Hepatocyte (in vitro differentiated cells): ENCODE data around the gene ERCC4. TPM values are rescaled to one million over a fixed set of nuclear protein-coding genes. Genes with fewer than 3 reads are reported as not detected.

ENCODE experiments used
- DNase-seq: peaks from one replicate; pipeline ENCODE4 v3.0.0-alpha.2; 2016; ENCODE audit warnings: low spot score
- H2AFZ ChIP-seq: fragments of 200-600 bp; sonication (generic); 2 replicates; pipeline ENCODE4 v1.6.0; 2016; ENCODE audit warnings: antibody characterized with exemption, mild to moderate bottlenecking
- H3K27ac ChIP-seq: fragments of 200-600 bp; sonication (generic); 2 replicates; pipeline ENCODE4 v1.5.1; 2016; ENCODE audit warnings: mild to moderate bottlenecking
- H3K27me3 ChIP-seq: fragments of 200-600 bp; sonication (generic); 2 replicates; pipeline ENCODE4 v1.6.1; 2016
- H3K36me3 ChIP-seq: fragments of 200-600 bp; sonication (generic); replicated peaks from 2 replicates; pipeline ENCODE4 v1.5.1; 2016; ENCODE audit warnings: low read depth; ENCODE audit not compliant: insufficient read depth
- H3K4me1 ChIP-seq: fragments of 200-600 bp; sonication (generic); 2 replicates; pipeline ENCODE4 v1.5.1; 2016; ENCODE audit warnings: mild to moderate bottlenecking, moderate library complexity; ENCODE audit not compliant: insufficient read depth
- H3K4me2 ChIP-seq: fragments of 200-600 bp; sonication (generic); 2 replicates; pipeline ENCODE4 v1.6.0; 2016
- H3K4me3 ChIP-seq: fragments of 200-600 bp; sonication (generic); 2 replicates; pipeline ENCODE4 v1.5.1; 2016; ENCODE audit warnings: mild to moderate bottlenecking
- H3K79me2 ChIP-seq: fragments of 200-600 bp; sonication (generic); 2 replicates; pipeline ENCODE4 v1.6.0; 2017; ENCODE audit warnings: mild to moderate bottlenecking
- H3K9me2 ChIP-seq: fragments of 200-600 bp; sonication (generic); replicated peaks from 2 replicates; pipeline ENCODE4 v1.6.0; 2017; ENCODE audit warnings: mild to moderate bottlenecking; ENCODE audit not compliant: insufficient read depth
- H3K9me3 ChIP-seq: fragments of 200-600 bp; sonication (generic); 2 replicates; pipeline ENCODE4 v1.5.1; 2016; ENCODE audit warnings: low read depth, mild to moderate bottlenecking
- H4K20me1 ChIP-seq: fragments of 200-600 bp; sonication (generic); 2 replicates; pipeline ENCODE4 v1.6.0; 2016; ENCODE audit warnings: mild to moderate bottlenecking; ENCODE audit not compliant: insufficient read depth, poor library complexity, severe bottlenecking
- CTCF ChIP-seq: fragments of 200-600 bp; sonication (generic); IDR thresholded peaks from 2 replicates; pipeline ENCODE4 v1.5.1; 2016; ENCODE audit warnings: antibody characterized with exemption, mild to moderate bottlenecking; ENCODE audit not compliant: poor library complexity
- EZH2 ChIP-seq: fragments of 200-600 bp; sonication (generic); IDR thresholded peaks from 2 replicates; pipeline ENCODE4 v1.6.1; 2016; ENCODE audit warnings: antibody characterized with exemption, mild to moderate bottlenecking, borderline replicate concordance
- EZH2phosphoT487 ChIP-seq: fragments of 200-600 bp; sonication (generic); IDR thresholded peaks from one replicate; pipeline ENCODE4 v1.6.1; 2018; ENCODE audit warnings: antibody characterized with exemption, mild to moderate bottlenecking, low read depth, moderate library complexity; ENCODE audit not compliant: unreplicated experiment, severe bottlenecking
- WGBS: methylation state at CpG from one replicate; pipeline ENCODE4 v1.1.6; 2016; ENCODE audit warnings: low lambda C conversion rate; ENCODE audit errors: missing lambda C conversion rate; 5-methylcytosine and 5-hydroxymethylcytosine counted together
- polyA plus RNA-seq: library from polyadenylated mRNA; unstranded; fragments of >200 nt; fragmentation: Nextera tagmentation; extraction: Ambion mirVana; gene quantifications from 2 replicates; pipeline ENCODE4 v1.2.1, GENCODE V29; 2016
- total RNA-seq: library from RNA; depleted of rRNA; stranded (reverse); fragments of >200 nt; gene quantifications from 2 replicates; pipeline ENCODE4 v1.2.3, GENCODE V29; 2014

The ERCC4 gene
- total and polyA plus RNA-seq, 2 experiments from 2014 or later = 14.5 to 19.3 TPM

- no peaks in the 10 kb centered on the region for H3K36me3 ChIP-seq
- TF ChIP-seq EZH2 = no peak
- TF ChIP-seq CTCF = no peak
- TF ChIP-seq EZH2phosphoT487 = no peak
- peak overlapping the region; percentile 31 for H3K27ac ChIP-seq
- H2AFZ ChIP-seq = no peak overlapping the region
- no peaks in the 10 kb centered on the region for H3K27me3 ChIP-seq
- WGBS = 66% methylated on average over 9 of the region's 9 CpGs
- H3K79me2 ChIP-seq = no peaks in the 10 kb centered on the region
- H3K4me2 ChIP-seq = peak overlapping the region; percentile 6
- no peaks in the 10 kb centered on the region for H3K9me2 ChIP-seq
- H4K20me1 ChIP-seq = no peaks in the 10 kb centered on the region
- H3K4me1 ChIP-seq = peaks cover 4% of the 10 kb centered on the region
- no peaks in the 10 kb centered on the region for H3K9me3 ChIP-seq
- no peak overlapping the region for H3K4me3 ChIP-seq
- DNase-seq = peak; percentile 22
Observed at GRCh38 chr16:13945744-13946485, 26.0 kb downstream of the ERCC4 start.

GRCh38 chr16:13948086-13948485 lies 28.1 kb downstream of the ERCC4 start:
- H3K9me3 ChIP-seq = no peaks in the 10 kb centered on the region
- 81% methylated on average over 9 of the region's 9 CpGs for WGBS

GRCh38 chr16:13950821-13951547 lies 31.0 kb downstream of the ERCC4 start:
- H3K27ac ChIP-seq = no peak overlapping the region
- TF ChIP-seq EZH2 (no peak), EZH2phosphoT487 (no peak), CTCF (no peak)
- no peak overlapping the region for H3K4me2 ChIP-seq
- H3K4me3 ChIP-seq = no peak overlapping the region
- WGBS = 56% methylated on average over 5 of the region's 5 CpGs
- H3K4me1 ChIP-seq = no peaks in the 10 kb centered on the region
- H4K20me1 ChIP-seq = no peaks in the 10 kb centered on the region
- DNase-seq = no peak
- no peaks in the 10 kb centered on the region for H3K9me2 ChIP-seq
- H3K27me3 ChIP-seq = no peaks in the 10 kb centered on the region
- no peaks in the 10 kb centered on the region for H3K9me3 ChIP-seq
- no peaks in the 10 kb centered on the region for H3K79me2 ChIP-seq
- no peak overlapping the region for H2AFZ ChIP-seq
- H3K36me3 ChIP-seq = no peaks in the 10 kb centered on the region

More at GRCh38 chr16:13948086-13948485, 28.1 kb downstream of the ERCC4 start:
- no peaks in the 10 kb centered on the region for H3K4me1 ChIP-seq
- H3K27me3 ChIP-seq = no peaks in the 10 kb centered on the region
- H3K79me2 ChIP-seq = no peaks in the 10 kb centered on the region
- H3K4me2 ChIP-seq = no peak overlapping the region
- no peak overlapping the region for H3K27ac ChIP-seq
- no peak for DNase-seq
- no peaks in the 10 kb centered on the region for H3K36me3 ChIP-seq
- no peak overlapping the region for H2AFZ ChIP-seq
- TF ChIP-seq EZH2phosphoT487 (no peak), EZH2 (no peak), CTCF (no peak)
- no peaks in the 10 kb centered on the region for H4K20me1 ChIP-seq
- H3K4me3 ChIP-seq = no peak overlapping the region
- no peaks in the 10 kb centered on the region for H3K9me2 ChIP-seq
